Pancreas (tissue), 10 donors: ENCODE results near the gene MAPKBP1. TPM values are rescaled to one million over a fixed set of nuclear protein-coding genes. Genes with fewer than 3 reads are reported as not detected.

ENCODE experiments used
- ATAC-seq, 4 donors: fragments of 200-7000 bp; cut with Tn5 transposase; one replicate each; pipeline versions ENCODE4 v1.8.0 to v1.9.1; 2020; ENCODE audit warnings: mild to moderate bottlenecking in 4 of 4, moderate library complexity in 4 of 4
- DNase-seq, 6 donors: peaks; one replicate each; pipeline ENCODE4 v3.0.0-alpha.2; 2020
- FAIRE-seq: peaks from 2 replicates; lab custom pipeline; 2012; peaks lifted over from hg19 to GRCh38; lab: Jason Lieb, UNC
- H3K27ac ChIP-seq, 4 donors: fragments of 200-600 bp; sonication (generic); 1 replicate in 3 of 4; 2 replicates in 1 of 4; pipeline versions ENCODE4 v1.5.0 to v1.8.0; 2020
- H3K27me3 ChIP-seq, 4 donors: fragments of 200-600 bp; one replicate each; pipeline ENCODE4 v1.8.0; 2021
- H3K36me3 ChIP-seq, 3 donors: fragments of 200-600 bp; sonication (generic) in 1 of 3; one replicate each; pipeline versions ENCODE4 v1.5.0 to v1.8.0; 2020 to 2021
- H3K4me1 ChIP-seq, 3 donors: fragments of 200-600 bp; one replicate each; pipeline ENCODE4 v1.8.0; 2021
- H3K4me3 ChIP-seq, 4 donors: fragments of 200-600 bp; sonication (generic) in 2 of 4; one replicate each; pipeline versions ENCODE4 v1.5.0 to v1.8.0; 2020 to 2021
- H3K9me3 ChIP-seq, 4 donors: fragments of 200-600 bp; one replicate each; pipeline ENCODE4 v1.8.0; 2021
- CTCF ChIP-seq, 4 donors: fragments of 200-600 bp; sonication (generic) in 3 of 4; IDR thresholded peaks; one replicate each; pipeline versions ENCODE4 v1.5.0 to v1.8.0; 2021; ENCODE audit warnings: antibody characterized with exemption in 4 of 4
- WGBS, 2 donors: extraction: QIAGEN DNeasy Blood & Tissue Kit; methylation state at CpG; one replicate each; pipeline ENCODE4 v1.1.7; 2013; 5-methylcytosine and 5-hydroxymethylcytosine counted together
- intact Hi-C, 3 donors: fragments of 100-400 bp; cut with DNase I; formaldehyde crosslinking; loops; one replicate each; pipeline versions ENCODE4 v1.11.1 to v1.14.2; 2022
- polyA plus RNA-seq, 2 donors: library from polyadenylated mRNA; stranded (reverse); fragments of 200-250 nt; gene quantifications; one replicate each; pipeline ENCODE4 v1.2.3, GENCODE V29; 2013
- total RNA-seq, 6 donors: library from RNA; stranded (reverse); fragmentation: NEBNext Ultra II Directional in 4 of 6; extraction: Animal tissue kit (Norgen Biotek cat#: 25700) in 4 of 6; gene quantifications; one replicate each; pipeline versions ENCODE4 v1.2.1 to v1.2.4, GENCODE V29; 2021 to 2023
- donor health status: healthy with polysubstance abuse.
- donor health status: DM: no; HTN: no; CAD: no; lungs with moderate emphysema.
- donor health status: DM: no; HTN: no; CAD: no.
- donor health status: control.
- donor health status: control.
- donor health status: Bipolar disorder and iron deficiency.
- donor health status: DM: yes; HTN: yes; CAD: no.
- donor health status: DM: no; HTN: no; CAD: no.
- donor health status: DM: no; HTN: no; CAD: no.
- donor health status: DM: yes; HTN: yes; CAD: no.

The MAPKBP1 gene
- total and polyA plus RNA-seq, 8 donors: 5.3 to 19.2 (median 8.9) TPM

- no peaks in the 10 kb centered on the region for H3K27me3 ChIP-seq
- no peak for ATAC-seq
- no peak for FAIRE-seq
- WGBS, 2 donors: 84 to 91% methylated on average over 8 of the region's 8 CpGs
- H3K36me3 ChIP-seq: no peaks in the 10 kb centered on the region
- TF ChIP-seq CTCF (IDR thresholded peaks at IDR 0.05): no peak
- H3K4me1 ChIP-seq: no peaks in the 10 kb centered on the region
- no peak overlapping the region for H3K4me3 ChIP-seq
- peak in 1 of 6 donors; percentile 51 for DNase-seq
- no peaks in the 10 kb centered on the region for H3K9me3 ChIP-seq
- intact Hi-C loops: loop anchor here in 1 of 3 donors (5.0 kb wide), 1 partner anchor 34 kb away; no protein-coding TSS in a partner anchor
- H3K27ac ChIP-seq: no peak overlapping the region
Observed at GRCh38 chr15:41866263-41866703, 92.0 kb downstream of the MAPKBP1 start.

- intact Hi-C loops: loop anchor here in 1 of 3 donors (5.0 kb wide), 1 partner anchor 35 kb away; no protein-coding TSS in a partner anchor
- Histone ChIP-seq H3K36me3 (no peaks in the 10 kb centered on the region), H3K9me3 (no peaks in the 10 kb centered on the region), H3K4me3 (no peak overlapping the region), H3K27me3 (no peaks in the 10 kb centered on the region), H3K4me1 (no peaks in the 10 kb centered on the region), H3K27ac (no peak overlapping the region)
- peak in 1 of 6 donors; percentile 47 for DNase-seq
- WGBS, 2 donors: 90 to 93% methylated on average over 24 to 25 of the region's 25 CpGs
- ATAC-seq: no peak
- no peak for FAIRE-seq
- TF ChIP-seq CTCF (IDR thresholded peaks at IDR 0.05): no peak
Observed at GRCh38 chr15:41866872-41867579, 92.7 kb downstream of the MAPKBP1 start.

- TF ChIP-seq CTCF (IDR thresholded peaks at IDR 0.05): no peak
- DNase-seq: peak in 1 of 6 donors; percentile 55
- no peaks in the 10 kb centered on the region for H3K9me3 ChIP-seq
- ATAC-seq: no peak
- WGBS, 2 donors: 92 to 94% methylated on average over 15 of the region's 15 CpGs
- intact Hi-C loops: loop anchor here in 1 of 3 donors (5.0 kb wide), 1 partner anchor 36 kb away; no protein-coding TSS in a partner anchor
- no peaks in the 10 kb centered on the region for H3K36me3 ChIP-seq
- H3K27me3 ChIP-seq: no peaks in the 10 kb centered on the region
- H3K4me1 ChIP-seq: no peaks in the 10 kb centered on the region
- no peak overlapping the region for H3K4me3 ChIP-seq
- FAIRE-seq: no peak
- H3K27ac ChIP-seq: no peak overlapping the region
Observed at GRCh38 chr15:41868321-41868720, 94.0 kb downstream of the MAPKBP1 start.

- Histone ChIP-seq H3K27me3 (no peaks in the 10 kb centered on the region), H3K36me3 (no peaks in the 10 kb centered on the region), H3K4me3 (no peak overlapping the region), H3K27ac (no peak overlapping the region), H3K9me3 (no peaks in the 10 kb centered on the region), H3K4me1 (no peaks in the 10 kb centered on the region)
- DNase-seq (peak in 1 of 6 donors; percentile 54), ATAC-seq (no peak), FAIRE-seq (no peak)
- intact Hi-C loops: loop anchor here in 1 of 3 donors (5.0 kb wide), 1 partner anchor 38 kb away; no protein-coding TSS in a partner anchor
- WGBS, 2 donors: 89 to 90% methylated on average over 42 of the region's 42 CpGs
- no peak for TF ChIP-seq CTCF (IDR thresholded peaks at IDR 0.05)
Observed at GRCh38 chr15:41869770-41870688, 95.7 kb downstream of the MAPKBP1 start.
